HepG2 (cell line): ENCODE results near the gene FAM20A. TPM values are rescaled to one million over a fixed set of nuclear protein-coding genes. Genes with fewer than 3 reads are reported as not detected.
A peak's percentile ranks its signal among the peaks of the same experiment; 100 is the strongest.

Experiments used
- CCAR2 ChIP-seq: fragments of 200-400 bp; formaldehyde crosslinking; optimal IDR thresholded peaks from 2 replicates; pipeline ENCODE3; 2018; ENCODE audit warnings: low read depth, mild to moderate bottlenecking, low read length, moderate library complexity
- CENPT ChIP-seq: sonication (generic); formaldehyde crosslinking; IDR thresholded peaks from 2 replicates; pipeline ENCODE4 v1.8.0; 2022; ENCODE audit warnings: low read depth, mild to moderate bottlenecking, moderate library complexity, missing genetic modification reagents
- HMG20A ChIP-seq: IDR thresholded peaks from 2 replicates; pipeline ENCODE4 v1.6.1; 2016; ENCODE audit warnings: borderline replicate concordance
- MAFF ChIP-seq: IDR thresholded peaks from 2 replicates; pipeline ENCODE4 v1.6.1; 2011; ENCODE audit warnings: low read depth, low read length, improper control_type of control experiment
- TBP ChIP-seq: sonication (generic); formaldehyde crosslinking; IDR thresholded peaks from 2 replicates; pipeline ENCODE4 v1.5.0; 2020; ENCODE audit warnings: missing genetic modification reagents
- TEAD3 ChIP-seq: optimal IDR thresholded peaks from 2 replicates; pipeline ENCODE3; 2016; ENCODE audit warnings: borderline replicate concordance
- ZNF205 ChIP-seq: IDR thresholded peaks from 2 replicates; pipeline ENCODE4 v1.6.1; 2018; ENCODE audit warnings: missing biosample characterization, missing genetic modification reagents
- ZNF296 ChIP-seq: sonication (generic); formaldehyde crosslinking; conservative IDR thresholded peaks from 2 replicates; pipeline ENCODE4 v1.5.0; 2020; ENCODE audit warnings: mild to moderate bottlenecking, missing genetic modification reagents
- ZNF335 ChIP-seq: sonication (generic); formaldehyde crosslinking; IDR thresholded peaks from 2 replicates; pipeline ENCODE4 v1.4.0; 2020; ENCODE audit warnings: missing genetic modification reagents
- ZNF441 ChIP-seq: sonication (generic); formaldehyde crosslinking; IDR thresholded peaks from 2 replicates; pipeline ENCODE4 v1.7.0; 2021; ENCODE audit warnings: missing genetic modification reagents, borderline replicate concordance
- ZNF510 ChIP-seq: sonication (generic); formaldehyde crosslinking; IDR thresholded peaks from 2 replicates; pipeline ENCODE4 v1.4.0; 2020; ENCODE audit warnings: low read depth, mild to moderate bottlenecking, missing genetic modification reagents
- ZNF543 ChIP-seq: sonication (generic); formaldehyde crosslinking; IDR thresholded peaks from 2 replicates; pipeline ENCODE4 v1.4.0; 2020; ENCODE audit warnings: mild to moderate bottlenecking, missing genetic modification reagents
- polyA plus RNA-seq, 8 experiments: library from polyadenylated mRNA; depleted of rRNA in 3 of 8; stranded (reverse) in 7 of 8; unstranded in 1 of 8; fragments of >200 nt; fragmentation: Illumina TruSeq in 4 of 8; extraction: Trizol in 4 of 8; gene quantifications; 2 replicates each; pipeline versions ENCODE4 v1.2.1 to v1.2.3, GENCODE V29; 2011 to 2016; ENCODE audit warnings: low read depth in 4 of 8, missing spikeins in 1 of 8, mixed read lengths in 1 of 8; ENCODE audit not compliant: insufficient read depth in 1 of 8
- total RNA-seq, 5 experiments: library from RNA; depleted of rRNA; stranded (reverse); fragments of >200 nt; fragmentation: Illumina TruSeq; extraction: Trizol; gene quantifications; 2 replicates each; pipeline ENCODE4 v1.2.3, GENCODE V29; 2016; ENCODE audit warnings: low read depth in 1 of 5
- TF ChIP-seq, protein P1 (sequence below): sonication (generic); formaldehyde crosslinking; IDR thresholded peaks from 2 replicates; pipeline ENCODE4 v1.9.0; 2021; ENCODE audit warnings: missing genetic modification reagents, borderline replicate concordance
- TF ChIP-seq, protein P2 (sequence below): IDR thresholded peaks from 2 replicates; pipeline ENCODE4 v1.6.1; 2018; ENCODE audit warnings: missing genetic modification reagents
- TF ChIP-seq, protein P3 (sequence below): sonication (generic); formaldehyde crosslinking; IDR thresholded peaks from 2 replicates; pipeline ENCODE4 v1.5.0; 2020; ENCODE audit warnings: missing genetic modification reagents
- TF ChIP-seq, protein P4 (sequence below): sonication (generic); formaldehyde crosslinking; conservative IDR thresholded peaks from 2 replicates; pipeline ENCODE4 v1.4.0; 2020; ENCODE audit warnings: missing genetic modification reagents
- TF ChIP-seq, protein P5 (sequence below): sonication (generic); formaldehyde crosslinking; IDR thresholded peaks from 2 replicates; pipeline ENCODE4 v1.8.1; 2022; ENCODE audit warnings: low read depth, mild to moderate bottlenecking, missing genetic modification reagents
- TF ChIP-seq, protein P6 (sequence below): sonication (generic); formaldehyde crosslinking; conservative IDR thresholded peaks from 2 replicates; pipeline ENCODE4 v1.8.0; 2022; ENCODE audit warnings: low read depth, missing genetic modification reagents
- TF ChIP-seq, protein P7 (sequence below): sonication (generic); formaldehyde crosslinking; IDR thresholded peaks from 2 replicates; pipeline ENCODE4 v1.4.0; 2020; ENCODE audit warnings: missing genetic modification reagents, borderline replicate concordance

Gene FAM20A
- total and polyA plus RNA-seq, 2 of the 13 experiments (the other 11 are each of a cell fraction or from before 2014, with no cell fraction given) = 9.3 to 20.7 TPM

DNA sequence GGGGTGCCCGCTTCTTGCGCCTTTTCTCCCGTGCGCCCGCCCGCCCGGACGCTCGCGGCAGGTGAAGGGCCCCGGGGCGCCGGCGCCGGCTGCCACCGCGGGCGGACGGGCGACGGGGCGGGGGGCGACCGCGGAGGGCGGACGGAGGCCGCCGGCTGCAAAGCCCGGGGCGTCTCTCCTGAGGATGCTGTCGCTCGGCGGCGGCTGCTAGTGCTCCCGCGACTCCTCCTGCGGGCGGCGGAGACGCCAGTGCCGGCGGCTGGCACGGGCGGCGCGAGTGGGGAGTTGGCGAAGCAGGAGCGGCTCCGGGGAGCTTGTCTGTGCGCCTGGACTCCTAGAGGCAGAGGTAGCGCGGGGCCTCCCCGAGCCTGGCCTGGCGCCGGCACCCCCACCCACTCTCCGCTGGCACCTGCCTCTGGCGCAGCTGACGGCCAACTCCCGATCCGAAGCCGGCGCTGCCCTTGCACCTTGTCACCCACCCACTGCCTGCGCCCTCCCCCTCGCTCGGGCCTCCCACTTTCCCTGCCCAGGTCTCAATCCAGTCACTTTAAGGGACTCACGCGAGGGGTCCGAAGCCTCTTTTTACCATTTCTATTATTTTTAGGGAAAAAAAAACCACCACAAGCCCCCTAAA, at the start of gene FAM20A (continued):
- TF ChIP-seq, protein P1, sequence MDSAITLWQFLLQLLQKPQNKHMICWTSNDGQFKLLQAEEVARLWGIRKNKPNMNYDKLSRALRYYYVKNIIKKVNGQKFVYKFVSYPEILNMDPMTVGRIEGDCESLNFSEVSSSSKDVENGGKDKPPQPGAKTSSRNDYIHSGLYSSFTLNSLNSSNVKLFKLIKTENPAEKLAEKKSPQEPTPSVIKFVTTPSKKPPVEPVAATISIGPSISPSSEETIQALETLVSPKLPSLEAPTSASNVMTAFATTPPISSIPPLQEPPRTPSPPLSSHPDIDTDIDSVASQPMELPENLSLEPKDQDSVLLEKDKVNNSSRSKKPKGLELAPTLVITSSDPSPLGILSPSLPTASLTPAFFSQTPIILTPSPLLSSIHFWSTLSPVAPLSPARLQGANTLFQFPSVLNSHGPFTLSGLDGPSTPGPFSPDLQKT (CRISPR knock-in tag) = no peak
- TF ChIP-seq ZNF543 (CRISPR knock-in tag) (no peak), ZNF441 (CRISPR knock-in tag) (no peak), TBP (CRISPR knock-in tag) (no peak), HMG20A (CRISPR knock-in tag) (0 out of 2 replicates have a peak, but pooled peaks have one; percentile 36), CCAR2 (no peak), ZNF205 (CRISPR knock-in tag) (no peak), TEAD3 (CRISPR knock-in tag) (no peak), ZNF510 (CRISPR knock-in tag) (no peak), ZNF296 (no peak), CENPT (CRISPR knock-in tag) (no peak), ZNF335 (CRISPR knock-in tag) (no peak), MAFF (no peak)
- TF ChIP-seq, protein P2, sequence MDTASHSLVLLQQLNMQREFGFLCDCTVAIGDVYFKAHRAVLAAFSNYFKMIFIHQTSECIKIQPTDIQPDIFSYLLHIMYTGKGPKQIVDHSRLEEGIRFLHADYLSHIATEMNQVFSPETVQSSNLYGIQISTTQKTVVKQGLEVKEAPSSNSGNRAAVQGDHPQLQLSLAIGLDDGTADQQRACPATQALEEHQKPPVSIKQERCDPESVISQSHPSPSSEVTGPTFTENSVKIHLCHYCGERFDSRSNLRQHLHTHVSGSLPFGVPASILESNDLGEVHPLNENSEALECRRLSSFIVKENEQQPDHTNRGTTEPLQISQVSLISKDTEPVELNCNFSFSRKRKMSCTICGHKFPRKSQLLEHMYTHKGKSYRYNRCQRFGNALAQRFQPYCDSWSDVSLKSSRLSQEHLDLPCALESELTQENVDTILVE (CRISPR knock-in tag) = no peak
- TF ChIP-seq, protein P3, sequence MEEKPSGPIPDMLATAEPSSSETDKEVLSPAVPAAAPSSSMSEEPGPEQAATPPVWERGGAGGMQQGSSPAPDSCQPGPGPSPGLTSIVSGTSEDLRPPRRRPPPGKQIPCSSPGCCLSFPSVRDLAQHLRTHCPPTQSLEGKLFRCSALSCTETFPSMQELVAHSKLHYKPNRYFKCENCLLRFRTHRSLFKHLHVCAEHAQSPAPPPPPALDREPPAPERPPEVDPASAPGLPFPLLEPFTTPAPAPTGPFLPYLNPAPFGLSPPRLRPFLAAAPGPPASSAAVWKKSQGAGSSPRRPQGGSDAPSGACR = no peak
- TF ChIP-seq, protein P4, sequence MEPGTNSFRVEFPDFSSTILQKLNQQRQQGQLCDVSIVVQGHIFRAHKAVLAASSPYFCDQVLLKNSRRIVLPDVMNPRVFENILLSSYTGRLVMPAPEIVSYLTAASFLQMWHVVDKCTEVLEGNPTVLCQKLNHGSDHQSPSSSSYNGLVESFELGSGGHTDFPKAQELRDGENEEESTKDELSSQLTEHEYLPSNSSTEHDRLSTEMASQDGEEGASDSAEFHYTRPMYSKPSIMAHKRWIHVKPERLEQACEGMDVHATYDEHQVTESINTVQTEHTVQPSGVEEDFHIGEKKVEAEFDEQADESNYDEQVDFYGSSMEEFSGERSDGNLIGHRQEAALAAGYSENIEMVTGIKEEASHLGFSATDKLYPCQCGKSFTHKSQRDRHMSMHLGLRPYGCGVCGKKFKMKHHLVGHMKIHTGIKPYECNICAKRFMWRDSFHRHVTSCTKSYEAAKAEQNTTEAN (CRISPR knock-in tag) = no peak
- TF ChIP-seq, protein P5, sequence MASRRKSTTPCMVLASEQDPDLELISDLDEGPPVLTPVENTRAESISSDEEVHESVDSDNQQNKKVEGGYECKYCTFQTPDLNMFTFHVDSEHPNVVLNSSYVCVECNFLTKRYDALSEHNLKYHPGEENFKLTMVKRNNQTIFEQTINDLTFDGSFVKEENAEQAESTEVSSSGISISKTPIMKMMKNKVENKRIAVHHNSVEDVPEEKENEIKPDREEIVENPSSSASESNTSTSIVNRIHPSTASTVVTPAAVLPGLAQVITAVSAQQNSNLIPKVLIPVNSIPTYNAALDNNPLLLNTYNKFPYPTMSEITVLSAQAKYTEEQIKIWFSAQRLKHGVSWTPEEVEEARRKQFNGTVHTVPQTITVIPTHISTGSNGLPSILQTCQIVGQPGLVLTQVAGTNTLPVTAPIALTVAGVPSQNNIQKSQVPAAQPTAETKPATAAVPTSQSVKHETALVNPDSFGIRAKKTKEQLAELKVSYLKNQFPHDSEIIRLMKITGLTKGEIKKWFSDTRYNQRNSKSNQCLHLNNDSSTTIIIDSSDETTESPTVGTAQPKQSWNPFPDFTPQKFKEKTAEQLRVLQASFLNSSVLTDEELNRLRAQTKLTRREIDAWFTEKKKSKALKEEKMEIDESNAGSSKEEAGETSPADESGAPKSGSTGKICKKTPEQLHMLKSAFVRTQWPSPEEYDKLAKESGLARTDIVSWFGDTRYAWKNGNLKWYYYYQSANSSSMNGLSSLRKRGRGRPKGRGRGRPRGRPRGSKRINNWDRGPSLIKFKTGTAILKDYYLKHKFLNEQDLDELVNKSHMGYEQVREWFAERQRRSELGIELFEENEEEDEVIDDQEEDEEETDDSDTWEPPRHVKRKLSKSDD = no peak
- TF ChIP-seq, protein P6, sequence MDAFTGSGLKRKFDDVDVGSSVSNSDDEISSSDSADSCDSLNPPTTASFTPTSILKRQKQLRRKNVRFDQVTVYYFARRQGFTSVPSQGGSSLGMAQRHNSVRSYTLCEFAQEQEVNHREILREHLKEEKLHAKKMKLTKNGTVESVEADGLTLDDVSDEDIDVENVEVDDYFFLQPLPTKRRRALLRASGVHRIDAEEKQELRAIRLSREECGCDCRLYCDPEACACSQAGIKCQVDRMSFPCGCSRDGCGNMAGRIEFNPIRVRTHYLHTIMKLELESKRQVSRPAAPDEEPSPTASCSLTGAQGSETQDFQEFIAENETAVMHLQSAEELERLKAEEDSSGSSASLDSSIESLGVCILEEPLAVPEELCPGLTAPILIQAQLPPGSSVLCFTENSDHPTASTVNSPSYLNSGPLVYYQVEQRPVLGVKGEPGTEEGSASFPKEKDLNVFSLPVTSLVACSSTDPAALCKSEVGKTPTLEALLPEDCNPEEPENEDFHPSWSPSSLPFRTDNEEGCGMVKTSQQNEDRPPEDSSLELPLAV (CRISPR knock-in tag) = no peak
- TF ChIP-seq, protein P7, sequence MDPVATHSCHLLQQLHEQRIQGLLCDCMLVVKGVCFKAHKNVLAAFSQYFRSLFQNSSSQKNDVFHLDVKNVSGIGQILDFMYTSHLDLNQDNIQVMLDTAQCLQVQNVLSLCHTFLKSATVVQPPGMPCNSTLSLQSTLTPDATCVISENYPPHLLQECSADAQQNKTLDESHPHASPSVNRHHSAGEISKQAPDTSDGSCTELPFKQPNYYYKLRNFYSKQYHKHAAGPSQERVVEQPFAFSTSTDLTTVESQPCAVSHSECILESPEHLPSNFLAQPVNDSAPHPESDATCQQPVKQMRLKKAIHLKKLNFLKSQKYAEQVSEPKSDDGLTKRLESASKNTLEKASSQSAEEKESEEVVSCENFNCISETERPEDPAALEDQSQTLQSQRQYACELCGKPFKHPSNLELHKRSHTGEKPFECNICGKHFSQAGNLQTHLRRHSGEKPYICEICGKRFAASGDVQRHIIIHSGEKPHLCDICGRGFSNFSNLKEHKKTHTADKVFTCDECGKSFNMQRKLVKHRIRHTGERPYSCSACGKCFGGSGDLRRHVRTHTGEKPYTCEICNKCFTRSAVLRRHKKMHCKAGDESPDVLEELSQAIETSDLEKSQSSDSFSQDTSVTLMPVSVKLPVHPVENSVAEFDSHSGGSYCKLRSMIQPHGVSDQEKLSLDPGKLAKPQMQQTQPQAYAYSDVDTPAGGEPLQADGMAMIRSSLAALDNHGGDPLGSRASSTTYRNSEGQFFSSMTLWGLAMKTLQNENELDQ (CRISPR knock-in tag) = no peak
